ENCODE data around the gene SLC7A14. TPM values are rescaled to one million over a fixed set of nuclear protein-coding genes. Genes with fewer than 3 reads are reported as not detected.

SLC7A14 gene
- total RNA-seq, 1 experiment from 2014 or later, result not detected

DNA sequence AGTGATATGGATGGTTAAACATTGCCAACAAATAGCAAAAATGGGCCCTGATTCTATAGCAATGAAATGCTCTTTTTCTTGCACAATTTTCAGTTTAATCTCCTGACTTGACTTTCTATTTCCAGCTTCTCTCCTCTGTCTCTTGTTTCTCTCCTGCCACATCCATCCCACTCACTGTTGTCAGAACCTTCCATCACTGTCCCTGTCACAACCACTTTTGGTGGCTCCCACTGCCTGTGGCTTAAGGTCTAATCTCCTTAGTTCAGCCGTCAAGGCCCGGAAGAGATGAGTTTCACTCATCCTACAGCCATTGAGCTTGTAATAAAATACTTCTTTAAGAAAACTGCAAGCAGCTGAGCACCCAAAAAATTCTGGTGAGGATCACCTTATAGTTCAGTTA, 19.5 kb downstream of the SLC7A14 start:
- no peaks in the 10 kb centered on the region for H3K79me2 ChIP-seq (ENCODE audit: insufficient read depth, low read length)

DNA sequence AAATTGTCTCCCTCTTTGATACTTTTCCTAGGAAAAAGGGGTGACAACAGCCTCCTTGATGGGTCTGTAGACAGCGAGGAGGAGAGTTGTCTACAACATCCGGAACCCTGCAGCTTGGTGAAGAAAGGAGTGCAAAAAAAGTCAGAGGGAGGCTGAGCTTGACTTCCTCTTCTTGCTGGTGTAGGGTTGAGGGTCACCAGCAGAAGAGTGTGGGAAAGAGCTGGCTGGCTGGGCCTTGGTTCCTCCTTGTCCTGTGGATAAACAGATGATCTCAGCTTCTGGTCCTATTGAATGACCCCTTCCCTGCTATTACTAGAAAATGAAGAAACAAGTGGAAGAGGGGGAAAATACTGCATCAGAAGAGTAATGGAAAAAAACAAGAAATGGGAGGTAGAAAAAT, 20.4 kb downstream of the SLC7A14 start:
- Histone ChIP-seq H3K27me3 (ENCODE audit: insufficient read depth, low read length) (no peaks in the 10 kb centered on the region), H3K9ac (ENCODE audit: low read length) (no peak overlapping the region), H3K79me2 (ENCODE audit: insufficient read depth, low read length) (no peaks in the 10 kb centered on the region), H4K20me1 (ENCODE audit: insufficient read depth) (no peaks in the 10 kb centered on the region), H3K36me3 (ENCODE audit: control insufficient read depth in 1 of 2, insufficient read depth in 2 of 2, low read length in 2 of 2) (no peaks in the 10 kb centered on the region), H3K9me3 (ENCODE audit: control insufficient read depth in 1 of 2, insufficient read depth in 1 of 2, low read depth in 1 of 2, low read length in 2 of 2) (no peaks in the 10 kb centered on the region), H3K9me2 (ENCODE audit: insufficient read depth) (no peaks in the 10 kb centered on the region), H3K4me2 (ENCODE audit: low read length) (no peak overlapping the region), H3K27ac (ENCODE audit: low read depth, low read length) (no peak overlapping the region), H2AFZ (ENCODE audit: low read depth, low read length, poor library complexity, severe bottlenecking) (no peak overlapping the region), H3K4me3 (replicated peaks in 1 of 2; ENCODE audit: low read depth in 1 of 2, low read length in 2 of 2) (no peak overlapping the region), H3K4me1 (ENCODE audit: control insufficient read depth in 1 of 2, insufficient read depth in 2 of 2, low read length in 2 of 2) (no peaks in the 10 kb centered on the region)
- BruUV-seq (replicated peaks), result no TSS peak
- CTCF ChIA-PET, result no interaction called here
- POLR2A ChIA-PET, result no interaction called here
- intact Hi-C loops (cut with micrococcal nuclease), result no loop called here
- RAD21 ChIA-PET (ENCODE audit: low non-redundant PET in 1 of 2, low total read pairs in 2 of 2, uncharacterized antibody in 2 of 2, unreplicated experiment in 2 of 2), result no interaction called here
- ATAC-seq (no peak), DNase-seq (ENCODE audit: low read depth, low spot score) (no peak)
- no peak for TF ChIP-seq POLR2AphosphoS5 (IDR thresholded peaks at IDR 0.05; ENCODE audit: low read depth, low read length)
- TF ChIP-seq EGR1 (IDR thresholded peaks at IDR 0.05; ENCODE audit: low read depth), result no peak
- no peak for TF ChIP-seq ZNF274 (IDR thresholded peaks at IDR 0.05; ENCODE audit: low read depth, low read length)
- TF ChIP-seq, protein P1, sequence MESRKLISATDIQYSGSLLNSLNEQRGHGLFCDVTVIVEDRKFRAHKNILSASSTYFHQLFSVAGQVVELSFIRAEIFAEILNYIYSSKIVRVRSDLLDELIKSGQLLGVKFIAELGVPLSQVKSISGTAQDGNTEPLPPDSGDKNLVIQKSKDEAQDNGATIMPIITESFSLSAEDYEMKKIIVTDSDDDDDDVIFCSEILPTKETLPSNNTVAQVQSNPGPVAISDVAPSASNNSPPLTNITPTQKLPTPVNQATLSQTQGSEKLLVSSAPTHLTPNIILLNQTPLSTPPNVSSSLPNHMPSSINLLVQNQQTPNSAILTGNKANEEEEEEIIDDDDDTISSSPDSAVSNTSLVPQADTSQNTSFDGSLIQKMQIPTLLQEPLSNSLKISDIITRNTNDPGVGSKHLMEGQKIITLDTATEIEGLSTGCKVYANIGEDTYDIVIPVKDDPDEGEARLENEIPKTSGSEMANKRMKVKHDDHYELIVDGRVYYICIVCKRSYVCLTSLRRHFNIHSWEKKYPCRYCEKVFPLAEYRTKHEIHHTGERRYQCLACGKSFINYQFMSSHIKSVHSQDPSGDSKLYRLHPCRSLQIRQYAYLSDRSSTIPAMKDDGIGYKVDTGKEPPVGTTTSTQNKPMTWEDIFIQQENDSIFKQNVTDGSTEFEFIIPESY (IDR thresholded peaks at IDR 0.05; ENCODE audit: extremely low read depth, insufficient replicate concordance, low read length), result no peak
- TF ChIP-seq RAD21 (IDR thresholded peaks at IDR 0.05; ENCODE audit: low read depth), result no peak
- TF ChIP-seq, protein P2, sequence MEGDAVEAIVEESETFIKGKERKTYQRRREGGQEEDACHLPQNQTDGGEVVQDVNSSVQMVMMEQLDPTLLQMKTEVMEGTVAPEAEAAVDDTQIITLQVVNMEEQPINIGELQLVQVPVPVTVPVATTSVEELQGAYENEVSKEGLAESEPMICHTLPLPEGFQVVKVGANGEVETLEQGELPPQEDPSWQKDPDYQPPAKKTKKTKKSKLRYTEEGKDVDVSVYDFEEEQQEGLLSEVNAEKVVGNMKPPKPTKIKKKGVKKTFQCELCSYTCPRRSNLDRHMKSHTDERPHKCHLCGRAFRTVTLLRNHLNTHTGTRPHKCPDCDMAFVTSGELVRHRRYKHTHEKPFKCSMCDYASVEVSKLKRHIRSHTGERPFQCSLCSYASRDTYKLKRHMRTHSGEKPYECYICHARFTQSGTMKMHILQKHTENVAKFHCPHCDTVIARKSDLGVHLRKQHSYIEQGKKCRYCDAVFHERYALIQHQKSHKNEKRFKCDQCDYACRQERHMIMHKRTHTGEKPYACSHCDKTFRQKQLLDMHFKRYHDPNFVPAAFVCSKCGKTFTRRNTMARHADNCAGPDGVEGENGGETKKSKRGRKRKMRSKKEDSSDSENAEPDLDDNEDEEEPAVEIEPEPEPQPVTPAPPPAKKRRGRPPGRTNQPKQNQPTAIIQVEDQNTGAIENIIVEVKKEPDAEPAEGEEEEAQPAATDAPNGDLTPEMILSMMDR (IDR thresholded peaks at IDR 0.05 in 2 of 3, conservative IDR thresholded peaks at IDR 0.05 in 1 of 3; ENCODE audit: borderline replicate concordance in 1 of 3, insufficient read depth in 1 of 3, low read depth in 2 of 3, low read length in 2 of 3), result no peak
- no peak for TF ChIP-seq FOSL1 (IDR thresholded peaks at IDR 0.05; ENCODE audit: low read depth)
- TF ChIP-seq SRF (IDR thresholded peaks at IDR 0.05; ENCODE audit: low read depth), result no peak

More for the DNA sequence above, 19.5 kb downstream of the SLC7A14 start:
- DNase-seq (ENCODE audit: low read depth, low spot score) (no peak), ATAC-seq (no peak)
- no peaks in the 10 kb centered on the region for H3K4me1 ChIP-seq (ENCODE audit: control insufficient read depth in 1 of 2, insufficient read depth in 2 of 2, low read length in 2 of 2)
- POLR2A ChIA-PET, result no interaction called here
- no TSS peak for BruUV-seq (replicated peaks)
- H3K4me3 ChIP-seq (replicated peaks in 1 of 2; ENCODE audit: low read depth in 1 of 2, low read length in 2 of 2), result no peak overlapping the region
- H3K27me3 ChIP-seq (ENCODE audit: insufficient read depth, low read length), result no peaks in the 10 kb centered on the region
- H3K4me2 ChIP-seq (ENCODE audit: low read length), result no peak overlapping the region
- CTCF ChIA-PET, result no interaction called here
- intact Hi-C loops (cut with micrococcal nuclease), result no loop called here
- H3K36me3 ChIP-seq (ENCODE audit: control insufficient read depth in 1 of 2, insufficient read depth in 2 of 2, low read length in 2 of 2), result no peaks in the 10 kb centered on the region
- H3K9me2 ChIP-seq (ENCODE audit: insufficient read depth), result no peaks in the 10 kb centered on the region
- H3K9me3 ChIP-seq (ENCODE audit: control insufficient read depth in 1 of 2, insufficient read depth in 1 of 2, low read depth in 1 of 2, low read length in 2 of 2), result no peaks in the 10 kb centered on the region
- H2AFZ ChIP-seq (ENCODE audit: low read depth, low read length, poor library complexity, severe bottlenecking), result no peak overlapping the region
- H4K20me1 ChIP-seq (ENCODE audit: insufficient read depth), result no peaks in the 10 kb centered on the region
- RAD21 ChIA-PET (ENCODE audit: low non-redundant PET in 1 of 2, low total read pairs in 2 of 2, uncharacterized antibody in 2 of 2, unreplicated experiment in 2 of 2), result no interaction called here
- H3K9ac ChIP-seq (ENCODE audit: low read length), result no peak overlapping the region
- H3K27ac ChIP-seq (ENCODE audit: low read depth, low read length), result no peak overlapping the region
- TF ChIP-seq POLR2AphosphoS5 (IDR thresholded peaks at IDR 0.05; ENCODE audit: low read depth, low read length) (no peak), ELF1 (IDR thresholded peaks at IDR 0.05; ENCODE audit: borderline replicate concordance, low read depth) (no peak), CBX3 (IDR thresholded peaks at IDR 0.05; ENCODE audit: low read depth) (no peak), ZNF274 (IDR thresholded peaks at IDR 0.05; ENCODE audit: low read depth, low read length) (no peak), RAD21 (IDR thresholded peaks at IDR 0.05; ENCODE audit: low read depth) (no peak), ZFX (IDR thresholded peaks at IDR 0.05) (no peak)
- TF ChIP-seq, protein P2 (IDR thresholded peaks at IDR 0.05 in 2 of 3, conservative IDR thresholded peaks at IDR 0.05 in 1 of 3; ENCODE audit: borderline replicate concordance in 1 of 3, insufficient read depth in 1 of 3, low read depth in 2 of 3, low read length in 2 of 3), result no peak
